Osteocyte (in vitro differentiated cells): ENCODE results near the gene KDM3A. TPM values are rescaled to one million over a fixed set of nuclear protein-coding genes. Genes with fewer than 3 reads are reported as not detected.

Source experiments
- DNase-seq: peaks from one replicate; pipeline ENCODE4 v3.0.0; 2021; ENCODE audit warnings: mixed read lengths; ENCODE audit not compliant: unreplicated experiment; ENCODE audit errors: extremely low spot score
- H3K27ac Mint-ChIP-seq: one replicate; pipeline ENCODE4 v1.8.0; 2021; ENCODE audit warnings: mild to moderate bottlenecking, mixed read lengths; ENCODE audit not compliant: unreplicated experiment
- H3K27me3 Mint-ChIP-seq: one replicate; pipeline ENCODE4 v1.8.0; 2021; ENCODE audit warnings: mixed read lengths; ENCODE audit not compliant: unreplicated experiment
- H3K36me3 Mint-ChIP-seq: one replicate; pipeline ENCODE4 v1.8.0; 2021; ENCODE audit warnings: mixed read lengths; ENCODE audit not compliant: unreplicated experiment
- H3K4me1 Mint-ChIP-seq: one replicate; pipeline ENCODE4 v1.8.0; 2021; ENCODE audit warnings: mixed read lengths; ENCODE audit not compliant: unreplicated experiment
- H3K4me3 Mint-ChIP-seq: one replicate; pipeline ENCODE4 v1.8.0; 2021; ENCODE audit warnings: mild to moderate bottlenecking, moderate library complexity, mixed read lengths; ENCODE audit not compliant: unreplicated experiment
- H3K9me3 Mint-ChIP-seq: one replicate; pipeline ENCODE4 v1.8.0; 2021; ENCODE audit warnings: mixed read lengths; ENCODE audit not compliant: unreplicated experiment
- CTCF ChIP-seq: fragments of 200-600 bp; sonication (generic); IDR thresholded peaks from 2 replicates; pipeline ENCODE4 v1.5.0; 2021; ENCODE audit warnings: antibody characterized with exemption, mild to moderate bottlenecking, moderate library complexity
- total RNA-seq: library from RNA; stranded (reverse); gene quantifications from 2 replicates; pipeline ENCODE4 v1.2.1, GENCODE V29; 2021

The KDM3A gene
- total RNA-seq, 1 donor from 2014 or later, result 44.8 TPM

- Mint-ChIP-seq H3K36me3 (peaks cover 88% of the 10 kb centered on the region), H3K4me3 (no peak overlapping the region), H3K9me3 (peaks cover 6% of the 10 kb centered on the region), H3K27ac (no peak overlapping the region), H3K27me3 (no peaks in the 10 kb centered on the region), H3K4me1 (no peaks in the 10 kb centered on the region)
- TF ChIP-seq CTCF, result no peak
- DNase-seq, result no peak
Observed at GRCh38 chr2:86498468-86499260, 57.5 kb downstream of the KDM3A start.

- no peaks in the 10 kb centered on the region for H3K4me1 Mint-ChIP-seq
- peaks cover 86% of the 10 kb centered on the region for H3K36me3 Mint-ChIP-seq
- no peak for TF ChIP-seq CTCF
- no peak for DNase-seq
- H3K4me3 Mint-ChIP-seq, result no peak overlapping the region
- H3K27me3 Mint-ChIP-seq, result no peaks in the 10 kb centered on the region
- H3K9me3 Mint-ChIP-seq, result peaks cover 6% of the 10 kb centered on the region
- no peak overlapping the region for H3K27ac Mint-ChIP-seq
Observed at GRCh38 chr2:86499326-86499725, 58.2 kb downstream of the KDM3A start.

GRCh38 chr2:86500325-86501083 is 59.3 kb downstream of the KDM3A start:
- no peak for TF ChIP-seq CTCF
- Mint-ChIP-seq H3K9me3 (peaks cover 6% of the 10 kb centered on the region), H3K4me3 (no peak overlapping the region), H3K27me3 (no peaks in the 10 kb centered on the region), H3K27ac (no peak overlapping the region), H3K4me1 (no peaks in the 10 kb centered on the region), H3K36me3 (peaks cover 81% of the 10 kb centered on the region)
- no peak for DNase-seq

- Mint-ChIP-seq H3K9me3 (no peaks in the 10 kb centered on the region), H3K27me3 (no peaks in the 10 kb centered on the region), H3K27ac (no peak overlapping the region), H3K4me3 (no peak overlapping the region), H3K4me1 (no peaks in the 10 kb centered on the region), H3K36me3 (peaks cover 61% of the 10 kb centered on the region)
- DNase-seq, result no peak
- TF ChIP-seq CTCF, result no peak
Observed at GRCh38 chr2:86507600-86507999, 66.4 kb downstream of the KDM3A start.

GRCh38 chr2:86510436-86510933 is 69.3 kb downstream of the KDM3A start:
- no peak for DNase-seq
- Mint-ChIP-seq H3K27me3 (no peaks in the 10 kb centered on the region), H3K4me3 (no peak overlapping the region), H3K9me3 (no peaks in the 10 kb centered on the region), H3K36me3 (peaks cover 42% of the 10 kb centered on the region), H3K4me1 (peaks cover 2% of the 10 kb centered on the region), H3K27ac (no peak overlapping the region)
- TF ChIP-seq CTCF, result no peak
